ENCODE data around the gene PGAP6.
"Not testable (repeated sequence)": the region's sequence is repeated elsewhere in the genome, so short reads cannot be mapped to it uniquely, and the experiment has no call there.

Gene PGAP6

DNA sequence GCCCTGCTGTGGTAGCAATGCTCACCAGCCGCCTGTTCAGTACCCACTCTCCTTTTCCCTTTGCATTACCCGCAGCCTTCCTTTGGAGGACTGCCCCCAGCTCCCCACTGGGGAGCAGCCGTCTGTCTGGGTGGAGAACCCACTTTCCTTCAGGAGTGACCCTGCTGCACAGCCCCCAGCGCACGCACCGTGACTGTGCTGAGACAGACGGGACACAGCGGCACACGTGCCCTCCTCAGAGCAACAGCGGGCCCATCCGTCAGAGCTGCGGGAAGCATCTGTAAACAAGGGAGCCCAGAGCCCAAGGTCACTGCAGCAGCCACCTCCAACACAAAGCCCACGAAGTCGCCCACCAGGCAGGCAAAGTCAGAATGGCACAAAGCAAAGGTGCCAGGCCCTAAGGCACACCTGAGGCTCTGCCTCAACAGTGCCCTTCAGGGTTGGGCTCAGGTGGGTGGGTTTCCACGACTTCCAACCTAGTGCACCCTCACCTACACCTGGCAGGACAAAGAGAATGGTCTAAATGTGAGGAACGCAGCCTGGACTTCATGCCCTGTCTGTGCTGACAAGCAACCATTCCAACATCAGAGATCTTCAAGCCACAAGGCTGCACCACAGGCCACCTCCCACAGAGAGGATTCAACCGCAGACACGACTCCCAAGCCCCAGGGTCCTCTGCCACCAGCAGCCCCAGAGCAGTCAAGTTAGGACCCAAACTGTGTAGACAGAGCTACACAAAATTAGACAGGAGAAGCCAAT, 39.1 kb downstream of the PGAP6 start:
- Histone ChIP-seq H3K4me1 (ENCODE audit: insufficient read depth, insufficient read length) (peaks cover 23% of the 10 kb centered on the region), H3K36me3 (ENCODE audit: insufficient read depth, insufficient read length, low read length) (peaks cover 67% of the 10 kb centered on the region), H3K9ac (ENCODE audit: insufficient read length, low read depth) (no peak overlapping the region), H3K9me3 (ENCODE audit: insufficient read depth, low read length) (peaks cover 9% of the 10 kb centered on the region; the same call in 1 of the 2 replicates), H3K27me3 (ENCODE audit: insufficient read depth, insufficient read length) (no peaks in the 10 kb centered on the region), H3K4me3 (ENCODE audit: insufficient read length, low read depth) (no peak overlapping the region)
- DNase-seq (ENCODE audit: low read depth, low spot score), result no peak
- TF ChIP-seq YY1 (IDR thresholded peaks at IDR 0.05; ENCODE audit: insufficient read depth, insufficient read length) (no peak), ZNF274 (IDR thresholded peaks at IDR 0.05; ENCODE audit: low read depth, low read length) (no peak), SUZ12 (IDR thresholded peaks at IDR 0.05; ENCODE audit: extremely low read depth, insufficient read depth, insufficient read length) (no peak)

DNA sequence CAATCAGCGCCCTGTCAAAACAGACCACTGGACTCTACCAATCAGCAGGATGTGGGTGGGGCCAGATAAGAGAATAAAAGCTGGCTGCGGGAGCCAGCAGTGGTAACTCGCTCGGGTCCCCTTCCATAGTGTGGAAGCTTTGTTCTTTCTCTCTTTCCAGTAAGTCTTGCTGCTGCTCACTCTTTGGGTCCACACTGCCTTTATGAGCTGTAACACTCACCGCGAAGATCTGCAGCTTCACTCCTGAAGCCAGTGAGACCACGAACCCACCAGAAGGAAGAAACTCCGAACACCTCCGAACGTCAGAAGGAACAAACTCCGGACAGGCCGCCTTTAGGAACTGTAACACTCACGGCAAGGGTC, 39.8 kb downstream of the PGAP6 start:
- H3K9ac ChIP-seq (ENCODE audit: insufficient read length, low read depth); H3K9me3 ChIP-seq (ENCODE audit: insufficient read depth, low read length); H3K4me3 ChIP-seq (ENCODE audit: insufficient read length, low read depth); DNase-seq (ENCODE audit: low read depth, low spot score); H3K27me3 ChIP-seq (ENCODE audit: insufficient read depth, insufficient read length): not testable (repeated sequence)
- H3K36me3 ChIP-seq (ENCODE audit: insufficient read depth, insufficient read length, low read length), result peaks cover 61% of the 10 kb centered on the region
- H3K4me1 ChIP-seq (ENCODE audit: insufficient read depth, insufficient read length), result peaks cover 18% of the 10 kb centered on the region

DNA sequence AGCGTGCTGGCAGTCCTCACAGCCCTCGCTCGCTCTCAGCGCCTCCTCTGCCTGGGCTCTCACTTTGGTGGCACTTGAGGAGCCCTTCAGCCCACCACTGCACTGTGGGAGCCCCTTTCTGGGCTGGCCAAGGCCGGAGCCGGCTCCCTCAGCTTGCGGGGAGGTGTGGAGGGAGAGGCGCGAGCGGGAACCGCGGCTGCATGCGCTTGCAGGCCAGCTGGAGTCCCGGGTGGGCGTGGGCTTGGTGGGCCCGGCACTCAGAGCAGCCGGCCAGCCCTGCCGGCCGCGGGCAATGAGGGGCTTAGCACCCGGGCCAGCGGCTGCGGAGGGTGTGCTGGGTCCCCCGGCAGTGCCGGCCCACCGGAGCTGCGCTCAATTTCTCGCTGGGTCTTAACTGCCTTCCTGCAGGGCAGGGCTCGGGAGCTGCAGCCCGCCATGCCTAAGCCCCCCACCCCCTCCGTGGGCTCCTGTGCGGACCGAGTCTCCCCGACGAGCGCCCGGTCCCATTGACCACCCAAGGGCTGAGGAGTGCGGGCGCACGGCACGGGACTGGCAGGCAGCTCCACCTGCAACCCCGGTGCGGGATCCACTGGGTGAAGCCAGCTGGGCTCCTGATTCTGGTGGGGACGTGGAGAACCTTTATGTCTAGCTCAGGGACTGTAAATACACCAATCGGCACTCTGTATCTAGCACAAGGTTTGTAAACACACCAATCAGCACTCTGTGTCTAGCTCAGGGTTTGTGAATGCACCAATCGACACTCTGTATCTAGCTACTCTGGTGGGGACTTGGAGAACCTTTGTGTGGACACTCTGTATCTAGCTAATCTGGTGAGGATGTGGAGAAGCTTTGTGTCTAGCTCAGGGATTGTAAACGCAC, 40.4 kb downstream of the PGAP6 start:
- Histone ChIP-seq H3K4me1 (ENCODE audit: insufficient read depth, insufficient read length) (peaks cover 12% of the 10 kb centered on the region), H3K36me3 (ENCODE audit: insufficient read depth, insufficient read length, low read length) (peaks cover 55% of the 10 kb centered on the region)
- H3K27me3 ChIP-seq (ENCODE audit: insufficient read depth, insufficient read length); DNase-seq (ENCODE audit: low read depth, low spot score); H3K4me3 ChIP-seq (ENCODE audit: insufficient read length, low read depth); H3K9me3 ChIP-seq (ENCODE audit: insufficient read depth, low read length); H3K9ac ChIP-seq (ENCODE audit: insufficient read length, low read depth): not testable (repeated sequence)

DNA sequence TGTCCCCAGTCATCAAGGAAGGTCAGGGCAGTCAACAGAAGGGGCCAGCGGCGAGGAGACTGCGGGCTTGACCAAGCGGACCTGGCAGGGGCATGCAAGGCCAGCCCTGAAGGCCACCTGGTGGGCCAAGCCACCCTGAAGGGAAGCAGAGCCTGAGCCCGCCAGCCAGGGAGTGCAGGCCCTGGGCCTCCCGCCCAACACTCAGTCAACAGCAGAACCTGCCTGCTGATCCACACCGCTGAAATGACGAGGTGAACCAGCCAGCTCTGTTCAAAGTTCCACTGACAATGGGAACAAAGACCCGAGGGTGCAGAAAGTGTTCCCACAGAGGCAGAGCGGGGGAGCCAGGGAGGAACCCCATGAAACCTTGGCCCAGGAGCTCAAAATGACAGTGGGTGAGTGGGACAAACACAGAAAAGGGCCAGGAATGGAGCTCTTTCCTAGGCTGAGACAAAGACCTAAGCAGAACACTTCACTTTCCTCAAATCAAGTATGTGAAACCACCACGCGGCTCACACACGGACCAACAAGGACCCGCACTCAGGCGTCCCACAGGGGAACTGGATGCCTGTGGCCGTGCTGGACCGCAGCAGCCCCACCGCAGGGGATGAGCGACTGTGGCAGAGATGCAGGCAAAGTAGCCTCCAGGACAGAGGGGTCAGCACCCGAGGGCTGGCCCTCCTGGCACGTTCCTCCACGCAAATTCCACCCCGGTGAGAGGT, 41.2 kb downstream of the PGAP6 start:
- no peak overlapping the region for H3K9ac ChIP-seq (ENCODE audit: insufficient read length, low read depth)
- TF ChIP-seq SUZ12 (IDR thresholded peaks at IDR 0.05; ENCODE audit: extremely low read depth, insufficient read depth, insufficient read length), result no peak
- TF ChIP-seq YY1 (IDR thresholded peaks at IDR 0.05; ENCODE audit: insufficient read depth, insufficient read length), result no peak
- TF ChIP-seq ZNF274 (IDR thresholded peaks at IDR 0.05; ENCODE audit: low read depth, low read length), result no peak
- H3K9me3 ChIP-seq (ENCODE audit: insufficient read depth, low read length), result peaks cover 9% of the 10 kb centered on the region; the same call in 1 of the 2 replicates
- peaks cover 8% of the 10 kb centered on the region for H3K4me1 ChIP-seq (ENCODE audit: insufficient read depth, insufficient read length)
- H3K36me3 ChIP-seq (ENCODE audit: insufficient read depth, insufficient read length, low read length), result peaks cover 50% of the 10 kb centered on the region
- DNase-seq (ENCODE audit: low read depth, low spot score), result no peak
- H3K4me3 ChIP-seq (ENCODE audit: insufficient read length, low read depth), result no peak overlapping the region
- H3K27me3 ChIP-seq (ENCODE audit: insufficient read depth, insufficient read length), result no peaks in the 10 kb centered on the region

DNA sequence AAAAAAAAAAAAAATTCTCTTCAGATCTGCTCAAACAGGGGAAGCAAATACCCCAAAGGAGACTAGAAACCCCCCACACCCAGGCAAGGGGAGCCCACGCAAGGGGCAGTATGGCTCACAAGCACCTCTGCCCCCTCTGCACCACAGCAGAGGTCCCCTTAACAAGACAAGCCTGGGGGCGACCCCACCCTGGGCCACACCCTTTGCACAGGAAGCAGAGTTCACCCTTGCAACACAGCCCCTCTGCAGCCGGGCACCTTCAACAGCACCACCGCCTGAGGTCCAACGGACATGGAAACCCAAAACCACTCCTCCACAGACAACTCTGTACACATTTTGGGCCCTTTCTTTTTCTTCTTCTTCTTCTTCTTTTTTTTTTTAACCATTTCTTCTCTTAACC, 42.1 kb downstream of the PGAP6 start:
- no peak for DNase-seq (ENCODE audit: low read depth, low spot score)
- no peaks in the 10 kb centered on the region for H3K27me3 ChIP-seq (ENCODE audit: insufficient read depth, insufficient read length)
- H3K9ac ChIP-seq (ENCODE audit: insufficient read length, low read depth), result no peak overlapping the region
- no peak overlapping the region for H3K4me3 ChIP-seq (ENCODE audit: insufficient read length, low read depth)
- peaks cover 9% of the 10 kb centered on the region; the same call in 1 of the 2 replicates for H3K9me3 ChIP-seq (ENCODE audit: insufficient read depth, low read length)
- H3K36me3 ChIP-seq (ENCODE audit: insufficient read depth, insufficient read length, low read length), result peaks cover 47% of the 10 kb centered on the region
- peaks cover 4% of the 10 kb centered on the region for H3K4me1 ChIP-seq (ENCODE audit: insufficient read depth, insufficient read length)
- TF ChIP-seq ZNF274 (IDR thresholded peaks at IDR 0.05; ENCODE audit: low read depth, low read length), result no peak
- no peak for TF ChIP-seq SUZ12 (IDR thresholded peaks at IDR 0.05; ENCODE audit: extremely low read depth, insufficient read depth, insufficient read length)
- TF ChIP-seq YY1 (IDR thresholded peaks at IDR 0.05; ENCODE audit: insufficient read depth, insufficient read length), result no peak

DNA sequence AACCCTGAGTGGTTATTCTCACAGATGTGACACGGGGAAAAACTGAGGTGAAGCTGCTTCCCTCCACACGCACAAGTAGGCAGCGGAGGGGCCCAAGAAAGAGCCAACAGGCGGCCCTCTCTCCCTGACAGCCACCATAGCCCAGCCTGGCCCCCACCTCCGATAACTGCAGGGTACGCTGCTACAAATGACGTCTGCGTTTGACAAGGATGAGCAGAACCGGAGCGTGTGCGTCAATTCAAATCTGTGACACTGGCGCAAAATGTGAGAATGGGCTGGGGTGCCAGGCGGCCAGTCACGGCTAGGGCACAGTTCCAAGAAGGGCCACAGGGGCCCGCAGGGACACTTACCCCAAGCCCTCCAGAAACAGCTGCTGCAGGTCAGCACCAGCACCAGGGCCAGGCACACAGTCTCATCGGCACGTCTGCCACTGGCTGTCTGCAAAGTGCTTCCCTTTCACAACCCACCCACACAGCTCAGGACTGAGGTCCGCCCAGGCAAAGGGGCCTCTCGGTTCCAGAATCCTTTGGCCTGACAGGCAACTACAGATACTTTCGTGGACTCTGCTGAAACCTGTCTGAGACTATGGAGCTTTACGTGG, 43.7 kb downstream of the PGAP6 start:
- Histone ChIP-seq H3K27me3 (ENCODE audit: insufficient read depth, insufficient read length) (no peaks in the 10 kb centered on the region), H3K4me3 (ENCODE audit: insufficient read length, low read depth) (no peak overlapping the region), H3K4me1 (ENCODE audit: insufficient read depth, insufficient read length) (peaks cover 4% of the 10 kb centered on the region), H3K36me3 (ENCODE audit: insufficient read depth, insufficient read length, low read length) (peaks cover 35% of the 10 kb centered on the region), H3K9ac (ENCODE audit: insufficient read length, low read depth) (no peak overlapping the region), H3K9me3 (ENCODE audit: insufficient read depth, low read length) (peaks cover 9% of the 10 kb centered on the region; the same call in 1 of the 2 replicates)
- TF ChIP-seq SUZ12 (IDR thresholded peaks at IDR 0.05; ENCODE audit: extremely low read depth, insufficient read depth, insufficient read length) (no peak), ZNF274 (IDR thresholded peaks at IDR 0.05; ENCODE audit: low read depth, low read length) (no peak), YY1 (IDR thresholded peaks at IDR 0.05; ENCODE audit: insufficient read depth, insufficient read length) (no peak)
- DNase-seq (ENCODE audit: low read depth, low spot score), result no peak

DNA sequence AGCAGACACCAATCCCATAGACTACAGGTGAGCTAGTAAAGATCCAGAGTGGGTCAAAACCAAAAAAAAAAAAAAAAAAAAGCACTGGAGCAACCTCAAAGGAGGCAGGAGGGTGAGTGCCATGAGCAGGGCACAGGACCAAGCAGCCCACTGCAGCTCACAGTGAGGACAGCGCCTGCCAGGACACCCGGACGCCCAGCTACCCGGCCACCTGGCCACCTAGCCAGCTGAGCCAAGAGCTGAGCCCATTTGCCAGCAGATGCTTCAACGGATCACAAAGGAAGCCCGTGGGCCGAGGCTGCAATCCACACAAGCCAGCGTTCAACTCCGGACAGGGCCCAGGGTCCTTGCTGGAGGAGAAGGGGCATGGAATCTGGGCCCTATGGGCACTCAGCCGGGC, 44.3 kb downstream of the PGAP6 start:
- Histone ChIP-seq H3K4me3 (ENCODE audit: insufficient read length, low read depth) (no peak overlapping the region), H3K4me1 (ENCODE audit: insufficient read depth, insufficient read length) (peaks cover 4% of the 10 kb centered on the region), H3K36me3 (ENCODE audit: insufficient read depth, insufficient read length, low read length) (peaks cover 28% of the 10 kb centered on the region), H3K9me3 (ENCODE audit: insufficient read depth, low read length) (peaks cover 4% of the 10 kb centered on the region; the same call in 1 of the 2 replicates), H3K9ac (ENCODE audit: insufficient read length, low read depth) (no peak overlapping the region), H3K27me3 (ENCODE audit: insufficient read depth, insufficient read length) (no peaks in the 10 kb centered on the region)
- no peak for DNase-seq (ENCODE audit: low read depth, low spot score)
- TF ChIP-seq YY1 (IDR thresholded peaks at IDR 0.05; ENCODE audit: insufficient read depth, insufficient read length), result no peak
- no peak for TF ChIP-seq ZNF274 (IDR thresholded peaks at IDR 0.05; ENCODE audit: low read depth, low read length)
- TF ChIP-seq SUZ12 (IDR thresholded peaks at IDR 0.05; ENCODE audit: extremely low read depth, insufficient read depth, insufficient read length), result no peak
